Activated CD4-positive, alpha-beta T cell treated with anti-CD3 and anti-CD28 coated beads for 24 hours (primary cell): ENCODE data around the gene APOL6.
"Not testable (repeated sequence)": the region's sequence is repeated elsewhere in the genome, so short reads cannot be mapped to it uniquely, and the experiment has no call there.

Experiments used
- DNase-seq, 2 donors: peaks; one replicate each; pipeline ENCODE4 v3.0.0-alpha.2; 2020; ENCODE audit warnings: low read depth in 2 of 2

APOL6 gene

GRCh38 chr22:35637254-35637653 is 11.0 kb upstream of the APOL6 start:
- no peak for DNase-seq

- DNase-seq, result no peak
Observed at GRCh38 chr22:35638001-35638400, 10.2 kb upstream of the APOL6 start.

GRCh38 chr22:35638410-35638809 is 9.8 kb upstream of the APOL6 start:
- no peak for DNase-seq

- DNase-seq, result no peak
Observed at GRCh38 chr22:35641494-35642120, 6.6 kb upstream of the APOL6 start.

- no peak for DNase-seq
Observed at GRCh38 chr22:35642305-35642741, 5.9 kb upstream of the APOL6 start.

- no peak for DNase-seq
Observed at GRCh38 chr22:35643991-35644390, 4.3 kb upstream of the APOL6 start.

GRCh38 chr22:35645646-35646045 is 2.6 kb upstream of the APOL6 start:
- no peak for DNase-seq

GRCh38 chr22:35649026-35649553 is 844 bp downstream of the APOL6 start:
- DNase-seq, result no peak

- DNase-seq, result no peak
Observed at GRCh38 chr22:35649636-35650250, 1.5 kb downstream of the APOL6 start.

- no peak for DNase-seq
Observed at GRCh38 chr22:35651085-35651484, 2.8 kb downstream of the APOL6 start.

- DNase-seq, result no peak
Observed at GRCh38 chr22:35653824-35654223, 5.6 kb downstream of the APOL6 start.

GRCh38 chr22:35656284-35656752 is 8.1 kb downstream of the APOL6 start:
- DNase-seq, result no peak

GRCh38 chr22:35657571-35658312 is 9.5 kb downstream of the APOL6 start:
- no peak for DNase-seq

GRCh38 chr22:35660291-35661127 is 12.3 kb downstream of the APOL6 start:
- peak in 1 of 2 donors; percentile 13 for DNase-seq

GRCh38 chr22:35661464-35661863 is 13.2 kb downstream of the APOL6 start:
- DNase-seq, result no peak

GRCh38 chr22:35662914-35663313 is 14.7 kb downstream of the APOL6 start:
- DNase-seq, result no peak

- DNase-seq, result no peak
Observed at GRCh38 chr22:35663371-35663770, 15.1 kb downstream of the APOL6 start.

- DNase-seq, result no peak
Observed at GRCh38 chr22:35664955-35665587, 16.8 kb downstream of the APOL6 start.

- DNase-seq, result not testable (repeated sequence)
Observed at GRCh38 chr22:35666699-35667098, 18.5 kb downstream of the APOL6 start.

- DNase-seq, result no peak
Observed at GRCh38 chr22:35674335-35674734, 26.1 kb downstream of the APOL6 start.

- DNase-seq, result not testable (repeated sequence)
Observed at GRCh38 chr22:35676065-35676464, 27.8 kb downstream of the APOL6 start.
